Astrocyte (in vitro differentiated cells and primary cell): Measurements from ENCODE around the gene CACNA1C. TPM values are rescaled to one million over a fixed set of nuclear protein-coding genes. Genes with fewer than 3 reads are reported as not detected.

Experiments
- DNase-seq: peaks from one replicate; pipeline ENCODE4 v3.0.0-alpha.2; 2010; ENCODE audit warnings: low read depth
- FAIRE-seq: peaks from 2 replicates; lab custom pipeline; 2011; peaks lifted over from hg19 to GRCh38; lab: Jason Lieb, UNC
- H2AFZ ChIP-seq: 2 replicates; pipeline ENCODE4 v1.6.0; 2012; ENCODE audit warnings: low read depth, low read length, inconsistent platforms
- H3K27ac ChIP-seq: 2 replicates; pipeline ENCODE4 v1.5.1; 2011; ENCODE audit warnings: low read depth, low read length, inconsistent platforms
- H3K27me3 ChIP-seq: 2 replicates; pipeline ENCODE4 v1.6.0; 2011; ENCODE audit warnings: low read length, inconsistent platforms; ENCODE audit not compliant: insufficient read depth
- H3K36me3 ChIP-seq: 2 replicates; pipeline ENCODE4 v1.5.1; 2011; ENCODE audit warnings: low read length, inconsistent platforms; ENCODE audit not compliant: insufficient read depth
- H3K4me1 ChIP-seq: 2 replicates; pipeline ENCODE4 v1.5.1; 2011; ENCODE audit warnings: low read length, inconsistent platforms; ENCODE audit not compliant: insufficient read depth
- H3K4me2 ChIP-seq: 2 replicates; pipeline ENCODE4 v1.6.0; 2012; ENCODE audit warnings: low read length, inconsistent platforms
- H3K4me3 ChIP-seq: 2 replicates; pipeline ENCODE4 v1.5.1; 2011; ENCODE audit warnings: low read depth, mild to moderate bottlenecking, low read length, inconsistent platforms; ENCODE audit not compliant: insufficient read depth
- H3K79me2 ChIP-seq: 2 replicates; pipeline ENCODE4 v1.6.0; 2012; ENCODE audit warnings: mild to moderate bottlenecking, low read length, inconsistent platforms; ENCODE audit not compliant: insufficient read depth
- H3K9ac ChIP-seq: 2 replicates; pipeline ENCODE4 v1.6.0; 2012; ENCODE audit warnings: mild to moderate bottlenecking, low read length, inconsistent platforms
- H3K9me3 ChIP-seq: 2 replicates; pipeline ENCODE4 v1.5.1; 2012; ENCODE audit warnings: low read depth, mild to moderate bottlenecking, low read length, inconsistent platforms; ENCODE audit not compliant: insufficient read depth
- H4K20me1 ChIP-seq: 2 replicates; pipeline ENCODE4 v1.6.0; 2012; ENCODE audit warnings: low read length, inconsistent platforms; ENCODE audit not compliant: insufficient read depth
- H3K27ac Mint-ChIP-seq: one replicate; pipeline ENCODE4 v1.8.0; 2021; ENCODE audit warnings: mild to moderate bottlenecking, mixed read lengths; ENCODE audit not compliant: unreplicated experiment
- H3K27me3 Mint-ChIP-seq: one replicate; pipeline ENCODE4 v1.8.0; 2021; ENCODE audit warnings: low read depth, mixed read lengths; ENCODE audit not compliant: unreplicated experiment
- H3K36me3 Mint-ChIP-seq: one replicate; pipeline ENCODE4 v1.8.0; 2021; ENCODE audit warnings: low read depth, mixed read lengths; ENCODE audit not compliant: unreplicated experiment
- H3K4me1 Mint-ChIP-seq: one replicate; pipeline ENCODE4 v1.8.0; 2021; ENCODE audit warnings: low read depth, mixed read lengths; ENCODE audit not compliant: unreplicated experiment
- H3K4me3 Mint-ChIP-seq: one replicate; pipeline ENCODE4 v1.8.0; 2021; ENCODE audit warnings: mild to moderate bottlenecking, moderate library complexity, mixed read lengths; ENCODE audit not compliant: unreplicated experiment
- H3K9me3 Mint-ChIP-seq: one replicate; pipeline ENCODE4 v1.8.0; 2021; ENCODE audit warnings: mild to moderate bottlenecking, mixed read lengths; ENCODE audit not compliant: unreplicated experiment
- CTCF ChIP-seq: IDR thresholded peaks from 2 replicates; pipeline ENCODE4 v1.5.1; 2011; ENCODE audit warnings: low read depth, mild to moderate bottlenecking, inconsistent platforms, low read length, moderate library complexity; ENCODE audit not compliant: insufficient read depth
- EZH2 ChIP-seq: IDR thresholded peaks from 2 replicates; pipeline ENCODE4 v1.6.1; 2012; ENCODE audit warnings: mild to moderate bottlenecking, low read length, inconsistent platforms; ENCODE audit not compliant: insufficient read depth
- total RNA-seq: library from RNA; stranded (reverse); gene quantifications from 2 replicates; pipeline ENCODE4 v1.2.1, GENCODE V29; 2021

The CACNA1C gene
- total RNA-seq, 1 donor from 2014 or later: 2.1 TPM

DNA sequence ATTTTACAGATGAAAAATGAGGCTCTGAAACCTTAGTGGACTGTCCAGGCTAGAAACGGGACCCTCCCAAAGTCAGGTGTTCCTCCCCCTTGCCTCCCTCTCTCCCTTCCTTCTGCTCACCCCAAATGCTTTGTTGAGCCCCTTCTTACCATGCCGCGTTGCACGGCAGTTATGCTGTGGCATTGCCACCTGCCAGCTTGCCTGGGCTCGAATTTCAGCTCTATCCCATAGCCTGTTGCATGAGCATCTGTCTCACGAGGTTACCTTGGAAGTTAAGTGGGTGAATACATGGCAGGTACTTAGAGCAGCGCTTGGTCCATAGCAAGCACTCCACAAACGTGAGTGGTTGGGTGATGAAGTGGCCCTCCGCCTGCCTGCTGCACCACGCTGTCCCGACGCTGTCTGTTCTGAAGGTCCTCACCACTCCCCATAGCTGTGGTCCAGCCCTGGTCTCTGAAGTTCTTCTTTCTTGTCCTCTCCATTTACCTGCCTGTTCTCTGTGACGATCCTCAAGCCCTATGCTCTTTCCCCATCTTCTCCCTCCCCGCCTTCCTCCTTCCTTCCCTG lies 269.9 kb downstream of the CACNA1C start:
- no peaks in the 10 kb centered on the region for H3K36me3 Mint-ChIP-seq
- no peak overlapping the region for H3K27ac Mint-ChIP-seq
- Histone ChIP-seq H3K4me3 (no peak overlapping the region), H3K9me3 (no peaks in the 10 kb centered on the region), H3K27me3 (no peaks in the 10 kb centered on the region), H3K9ac (no peak overlapping the region), H4K20me1 (no peaks in the 10 kb centered on the region), H3K27ac (no peak overlapping the region), H2AFZ (no peak overlapping the region), H3K4me2 (no peak overlapping the region), H3K36me3 (no peaks in the 10 kb centered on the region), H3K4me1 (peaks cover 16% of the 10 kb centered on the region), H3K79me2 (no peaks in the 10 kb centered on the region)
- peaks cover 3% of the 10 kb centered on the region for H3K9me3 Mint-ChIP-seq
- no peak for DNase-seq
- H3K27me3 Mint-ChIP-seq: peaks cover 29% of the 10 kb centered on the region
- no peak for FAIRE-seq
- H3K4me3 Mint-ChIP-seq: no peak overlapping the region
- TF ChIP-seq CTCF (no peak), EZH2 (no peak)
- H3K4me1 Mint-ChIP-seq: peaks cover 21% of the 10 kb centered on the region

DNA sequence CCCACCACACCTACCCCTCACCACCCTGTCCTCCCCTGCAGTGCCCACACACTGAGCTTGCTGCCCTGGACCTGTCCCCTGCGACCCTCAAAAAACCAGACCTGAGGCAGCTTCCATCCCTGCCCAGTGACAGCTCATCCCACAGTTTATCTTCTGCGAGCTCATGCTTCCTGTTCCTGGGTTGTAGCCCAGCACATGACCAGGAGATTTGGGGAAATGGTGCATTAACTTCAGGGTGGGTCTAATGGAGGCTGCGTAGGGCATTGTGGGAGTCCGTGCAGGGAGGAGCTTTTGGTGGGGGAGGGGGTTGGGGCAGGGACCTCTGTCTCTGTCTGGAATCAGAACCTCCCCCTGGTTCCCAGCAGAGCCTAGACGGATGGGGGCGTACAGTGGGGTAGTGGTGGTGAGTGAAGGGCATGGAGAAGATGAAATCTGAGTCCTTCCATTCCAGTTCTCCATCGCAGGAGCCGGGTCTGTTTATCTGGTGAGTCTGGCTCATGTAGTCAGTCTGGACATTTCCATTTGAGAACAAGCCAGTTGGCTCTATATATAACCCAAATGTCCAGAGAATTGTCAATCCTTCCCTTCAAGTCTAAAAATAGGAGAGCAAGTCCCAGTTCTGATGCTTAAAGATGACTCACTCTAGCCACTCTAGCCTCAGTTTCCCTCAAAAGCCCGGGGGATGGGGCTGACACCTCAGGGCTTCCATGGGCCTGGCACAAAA lies 270.9 kb downstream of the CACNA1C start:
- H3K27ac Mint-ChIP-seq: no peak overlapping the region
- H3K4me2 ChIP-seq: no peak overlapping the region
- no peaks in the 10 kb centered on the region for H3K36me3 ChIP-seq
- no peak for FAIRE-seq
- H3K4me1 Mint-ChIP-seq: peaks cover 19% of the 10 kb centered on the region
- H4K20me1 ChIP-seq: no peaks in the 10 kb centered on the region
- no peak overlapping the region for H3K4me3 Mint-ChIP-seq
- no peaks in the 10 kb centered on the region for H3K79me2 ChIP-seq
- H3K27me3 Mint-ChIP-seq: peaks cover 35% of the 10 kb centered on the region
- no peak overlapping the region for H3K4me3 ChIP-seq
- TF ChIP-seq EZH2 (no peak), CTCF (no peak)
- no peaks in the 10 kb centered on the region for H3K36me3 Mint-ChIP-seq
- H2AFZ ChIP-seq: no peak overlapping the region
- peaks cover 16% of the 10 kb centered on the region for H3K4me1 ChIP-seq
- H3K27me3 ChIP-seq: no peaks in the 10 kb centered on the region
- H3K9me3 ChIP-seq: no peaks in the 10 kb centered on the region
- DNase-seq: no peak
- H3K9me3 Mint-ChIP-seq: peaks cover 3% of the 10 kb centered on the region
- H3K9ac ChIP-seq: no peak overlapping the region
- no peak overlapping the region for H3K27ac ChIP-seq

- H3K4me1 Mint-ChIP-seq: peaks cover 19% of the 10 kb centered on the region
- FAIRE-seq: no peak
- no peak overlapping the region for H3K27ac Mint-ChIP-seq
- Histone ChIP-seq H3K27me3 (no peaks in the 10 kb centered on the region), H4K20me1 (no peaks in the 10 kb centered on the region), H3K4me1 (peaks cover 14% of the 10 kb centered on the region), H3K9me3 (no peaks in the 10 kb centered on the region), H3K4me3 (no peak overlapping the region), H3K79me2 (no peaks in the 10 kb centered on the region), H2AFZ (no peak overlapping the region), H3K27ac (no peak overlapping the region), H3K36me3 (no peaks in the 10 kb centered on the region), H3K4me2 (no peak overlapping the region), H3K9ac (no peak overlapping the region)
- H3K36me3 Mint-ChIP-seq: no peaks in the 10 kb centered on the region
- peaks cover 3% of the 10 kb centered on the region for H3K9me3 Mint-ChIP-seq
- DNase-seq: no peak
- H3K4me3 Mint-ChIP-seq: no peak overlapping the region
- no peak for TF ChIP-seq EZH2
- TF ChIP-seq CTCF: no peak
- peaks cover 35% of the 10 kb centered on the region for H3K27me3 Mint-ChIP-seq
Measured at GRCh38 chr12:2324387-2324786, 271.6 kb downstream of the CACNA1C start.
